HG02943 (cell line): Measurements from ENCODE around the gene ENOSF1.
A peak's percentile ranks its signal among the peaks of the same experiment; 100 is the strongest.

Experiments used
- ATAC-seq: cut with Tn5 transposase; IDR thresholded peaks from one replicate; pipeline ENCODE4 v1.9.1; 2021; ENCODE audit warnings: mild to moderate bottlenecking, low read depth, moderate library complexity; ENCODE audit not compliant: unreplicated experiment

The ENOSF1 gene

DNA sequence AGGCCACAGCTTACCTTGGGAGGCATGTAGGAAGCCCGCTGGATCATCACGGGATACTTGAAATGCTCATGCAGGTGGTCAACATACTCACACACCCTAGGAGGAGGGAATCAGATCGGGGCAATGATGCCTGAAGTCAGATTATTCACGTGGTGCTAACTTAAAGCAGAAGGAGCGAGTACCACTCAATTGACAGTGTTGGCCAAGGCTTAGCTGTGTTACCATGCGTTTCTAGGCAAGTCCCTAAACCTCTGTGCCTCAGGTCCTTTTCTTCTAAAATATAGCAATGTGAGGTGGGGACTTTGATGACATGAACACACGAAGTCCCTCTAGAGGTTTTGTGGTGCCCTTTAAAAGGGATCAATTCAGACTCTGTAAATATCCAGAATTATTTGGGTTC lies 37.1 kb downstream of the ENOSF1 start:
- no peak for ATAC-seq

DNA sequence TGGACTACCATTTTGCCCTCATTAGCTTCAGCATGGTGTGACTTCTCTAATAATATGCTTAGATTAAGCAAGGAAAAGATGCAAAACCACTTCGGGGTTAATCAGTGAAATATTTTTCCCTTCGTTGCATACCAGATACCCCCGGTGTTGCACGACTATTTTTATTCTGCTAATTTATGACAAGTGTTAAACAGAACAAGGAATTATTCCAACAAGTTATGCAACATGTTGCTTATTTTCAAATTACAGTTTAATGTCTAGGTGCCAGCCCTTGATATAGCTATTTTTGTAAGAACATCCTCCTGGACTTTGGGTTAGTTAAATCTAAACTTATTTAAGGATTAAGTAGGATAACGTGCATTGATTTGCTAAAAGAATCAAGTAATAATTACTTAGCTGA lies 38.7 kb downstream of the ENOSF1 start:
- ATAC-seq = no peak

DNA sequence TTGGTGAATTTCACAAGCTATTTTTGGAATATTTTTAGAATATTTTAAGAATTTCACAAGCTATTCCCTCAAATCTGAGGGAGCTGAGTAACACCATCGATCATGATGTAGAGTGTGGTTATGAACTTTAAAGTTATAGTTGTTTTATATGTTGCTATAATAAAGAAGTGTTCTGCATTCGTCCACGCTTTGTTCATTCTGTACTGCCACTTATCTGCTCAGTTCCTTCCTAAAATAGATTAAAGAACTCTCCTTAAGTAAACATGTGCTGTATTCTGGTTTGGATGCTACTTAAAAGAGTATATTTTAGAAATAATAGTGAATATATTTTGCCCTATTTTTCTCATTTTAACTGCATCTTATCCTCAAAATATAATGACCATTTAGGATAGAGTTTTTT lies 39.1 kb downstream of the ENOSF1 start:
- ATAC-seq = no peak

DNA sequence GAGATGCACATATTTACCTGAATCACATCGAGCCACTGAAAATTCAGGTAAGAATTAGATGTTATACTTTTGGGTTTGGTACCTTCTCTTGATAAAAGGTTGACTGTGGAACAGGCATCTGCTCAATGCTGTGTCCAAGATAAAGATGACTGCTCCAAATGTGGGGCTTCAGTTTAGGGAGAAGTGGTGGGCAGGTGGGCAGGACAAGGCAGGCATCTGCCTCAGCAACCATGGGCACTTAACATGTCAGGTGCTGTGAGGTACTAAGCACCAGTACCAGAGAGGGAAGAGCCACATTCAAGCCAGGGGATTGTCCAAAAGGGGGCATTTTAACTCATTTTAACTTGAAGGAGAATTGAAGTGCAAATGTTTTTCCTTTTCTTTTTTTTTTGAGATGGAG lies 41.0 kb downstream of the ENOSF1 start:
- ATAC-seq = no peak

DNA sequence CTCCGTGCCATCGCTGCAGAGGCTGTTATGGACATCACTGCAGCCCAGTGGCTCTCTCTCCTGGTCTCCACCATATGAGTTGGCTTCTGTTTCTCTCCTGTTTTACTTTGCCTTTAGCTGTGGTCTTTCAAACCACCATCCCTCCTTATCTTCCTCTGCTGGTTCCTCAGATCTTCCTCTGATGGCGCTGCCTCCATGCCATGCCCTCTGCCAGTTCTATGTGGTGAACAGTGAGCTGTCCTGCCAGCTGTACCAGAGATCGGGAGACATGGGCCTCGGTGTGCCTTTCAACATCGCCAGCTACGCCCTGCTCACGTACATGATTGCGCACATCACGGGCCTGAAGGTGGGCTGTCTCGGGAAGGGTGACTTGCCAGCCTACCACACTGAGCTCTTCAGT lies 41.9 kb downstream of the ENOSF1 start:
- ATAC-seq = no peak

GRCh38 chr18:669077-669476 lies 43.4 kb downstream of the ENOSF1 start:
- ATAC-seq = no peak

DNA sequence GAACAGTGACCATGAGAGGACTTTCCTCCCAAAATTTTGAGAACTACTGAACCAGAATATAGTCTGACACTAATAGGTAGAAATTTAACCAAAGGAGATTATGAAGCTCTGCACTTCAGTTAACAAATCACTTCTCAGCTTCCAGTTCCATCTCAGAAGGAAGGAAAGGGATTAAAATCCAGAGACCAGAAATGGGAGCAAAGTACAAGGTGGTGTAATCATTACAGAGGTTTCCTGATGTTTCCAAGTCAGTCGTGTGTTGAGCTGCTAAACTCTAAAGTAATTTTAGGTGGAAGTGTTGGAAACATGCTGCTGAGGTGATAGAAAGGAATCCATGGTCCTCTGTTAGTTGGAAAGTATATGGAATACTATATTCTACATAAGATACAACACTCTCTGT lies 44.2 kb downstream of the ENOSF1 start:
- no peak for ATAC-seq

DNA sequence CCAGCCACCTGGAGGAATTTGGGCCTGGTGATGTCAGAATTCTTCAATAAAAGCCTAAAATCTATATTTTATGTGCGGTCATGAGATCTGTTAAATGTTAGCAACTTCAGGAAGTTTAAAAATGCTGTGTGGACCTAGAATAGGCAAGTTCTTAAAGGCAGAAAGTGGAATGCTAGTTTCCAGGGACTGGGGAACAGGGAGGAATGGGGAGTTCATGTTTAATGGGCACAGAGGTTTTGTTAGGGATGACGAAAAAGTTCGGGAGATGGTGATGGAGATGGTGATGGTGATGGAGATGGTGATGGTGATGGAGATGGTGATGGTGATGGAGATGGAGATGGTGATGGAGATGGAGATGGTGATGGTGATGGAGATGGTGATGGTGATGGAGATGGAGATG lies 45.8 kb downstream of the ENOSF1 start:
- ATAC-seq = no peak

- ATAC-seq = no peak
Observed at GRCh38 chr18:666177-666576, 46.3 kb downstream of the ENOSF1 start.

DNA sequence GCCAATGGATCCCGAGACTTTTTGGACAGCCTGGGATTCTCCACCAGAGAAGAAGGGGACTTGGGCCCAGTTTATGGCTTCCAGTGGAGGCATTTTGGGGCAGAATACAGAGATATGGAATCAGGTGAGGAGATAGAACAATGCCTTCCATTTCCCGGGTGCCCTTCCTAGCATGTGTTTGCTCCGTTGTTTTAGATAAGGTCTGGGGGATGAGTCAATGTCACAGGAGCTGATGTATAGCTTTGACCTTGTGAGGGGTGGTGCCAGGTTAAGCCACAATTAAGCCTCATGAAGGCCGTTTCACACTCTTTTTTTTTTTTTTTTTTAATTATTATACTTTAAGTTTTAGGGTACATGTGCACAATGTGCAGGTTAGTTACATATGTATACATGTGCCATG lies 50.2 kb downstream of the ENOSF1 start:
- no peak for ATAC-seq

- no peak for ATAC-seq
Observed at GRCh38 chr18:659597-659996, 52.8 kb downstream of the ENOSF1 start.

DNA sequence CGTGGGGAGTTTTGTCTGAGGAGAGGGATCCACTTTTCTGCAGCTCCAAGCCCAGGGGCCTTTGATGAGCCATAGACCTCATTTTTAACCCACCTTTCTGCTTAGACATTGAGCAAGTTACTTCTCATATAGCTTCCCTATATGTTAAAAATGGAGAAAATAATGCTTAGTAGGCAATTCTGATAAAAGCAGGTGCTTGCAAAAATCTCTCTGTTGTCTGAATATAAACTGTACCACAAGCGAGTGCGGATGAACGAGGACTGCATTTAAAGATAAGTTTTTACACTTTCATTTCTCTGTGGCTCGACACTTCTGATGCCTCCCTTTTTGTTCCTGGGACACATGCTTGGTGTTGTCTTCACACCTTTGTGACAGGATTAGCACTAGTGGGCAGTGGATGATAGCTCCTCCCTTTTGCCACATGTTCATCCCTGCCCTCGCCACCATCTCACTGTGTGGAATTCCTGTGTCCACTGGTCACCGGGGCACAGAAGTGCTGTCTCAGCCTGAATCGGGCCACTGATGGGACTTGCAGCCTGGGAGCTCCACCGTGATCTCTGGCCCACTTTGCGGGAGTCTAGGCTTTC lies 53.4 kb downstream of the ENOSF1 start:
- no peak for ATAC-seq

GRCh38 chr18:658001-658946 lies 54.2 kb downstream of the ENOSF1 start:
- peak; percentile 58 for ATAC-seq

DNA sequence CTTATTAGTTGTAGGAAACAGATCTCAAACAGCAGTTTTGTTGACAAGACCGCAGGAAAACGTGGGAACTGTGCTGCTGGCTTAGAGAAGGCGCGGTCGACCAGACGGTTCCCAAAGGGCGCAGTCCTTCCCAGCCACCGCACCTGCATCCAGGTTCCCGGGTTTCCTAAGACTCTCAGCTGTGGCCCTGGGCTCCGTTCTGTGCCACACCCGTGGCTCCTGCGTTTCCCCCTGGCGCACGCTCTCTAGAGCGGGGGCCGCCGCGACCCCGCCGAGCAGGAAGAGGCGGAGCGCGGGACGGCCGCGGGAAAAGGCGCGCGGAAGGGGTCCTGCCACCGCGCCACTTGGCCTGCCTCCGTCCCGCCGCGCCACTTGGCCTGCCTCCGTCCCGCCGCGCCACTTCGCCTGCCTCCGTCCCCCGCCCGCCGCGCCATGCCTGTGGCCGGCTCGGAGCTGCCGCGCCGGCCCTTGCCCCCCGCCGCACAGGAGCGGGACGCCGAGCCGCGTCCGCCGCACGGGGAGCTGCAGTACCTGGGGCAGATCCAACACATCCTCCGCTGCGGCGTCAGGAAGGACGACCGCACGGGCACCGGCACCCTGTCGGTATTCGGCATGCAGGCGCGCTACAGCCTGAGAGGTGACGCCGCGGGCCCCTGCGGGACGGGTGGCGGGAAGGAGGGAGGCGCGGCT lies 55.0 kb downstream of the ENOSF1 start, which contains the start of gene TYMS:
TSS of gene TYMS (plus strand) at position 343 of the 690 bp plus-strand sequence. CDS start at position 433, 90 bp downstream.
- ATAC-seq = peak; percentile 49

GRCh38 chr18:655445-655844 lies 57.0 kb downstream of the ENOSF1 start:
- ATAC-seq = no peak

DNA sequence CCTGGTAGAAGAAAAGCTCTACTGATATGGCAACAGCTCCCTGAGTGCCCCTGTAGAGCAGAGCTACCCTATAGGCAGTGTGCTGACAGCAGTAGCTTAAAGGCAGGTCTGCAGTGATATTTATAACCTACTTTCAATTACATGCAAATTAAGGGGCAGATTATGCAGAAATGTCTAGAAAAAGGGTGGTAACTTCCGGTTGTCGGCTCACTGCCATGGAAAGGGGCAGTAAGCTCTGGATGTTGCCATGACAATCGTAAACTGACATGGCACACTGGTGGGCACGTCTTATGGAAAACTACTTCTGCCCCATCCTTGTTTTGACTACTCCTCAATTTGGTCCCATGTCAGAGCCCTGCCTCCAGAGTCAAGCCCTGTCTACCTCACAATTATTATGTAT lies 57.8 kb downstream of the ENOSF1 start:
- no peak for ATAC-seq

- no peak for ATAC-seq
Observed at GRCh38 chr18:653512-653911, 58.9 kb downstream of the ENOSF1 start.

GRCh38 chr18:652131-652530 lies 60.3 kb downstream of the ENOSF1 start:
- ATAC-seq = no peak

- ATAC-seq = peak; percentile 94
Observed at GRCh38 chr18:650428-650858, 62.0 kb downstream of the ENOSF1 start.

DNA sequence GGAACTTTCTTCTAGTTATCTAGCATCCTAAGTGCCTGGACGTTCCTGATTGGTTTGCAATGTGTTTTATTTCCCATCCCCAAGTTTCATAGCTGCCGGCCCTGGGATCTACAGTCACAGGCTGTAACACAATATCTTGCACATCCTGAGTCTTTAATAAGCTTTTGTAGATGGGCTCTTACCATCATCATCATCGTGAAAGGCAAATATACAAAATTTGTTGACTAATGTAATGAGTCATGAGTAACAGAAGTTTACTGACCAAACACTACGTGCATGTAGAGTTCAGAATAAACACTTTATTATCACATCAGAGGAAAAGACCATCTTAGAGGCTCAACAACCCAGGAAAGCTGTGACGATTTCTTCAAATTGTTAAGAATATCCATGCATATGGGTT lies 63.1 kb downstream of the ENOSF1 start:
- ATAC-seq = no peak

- ATAC-seq = no peak
Observed at GRCh38 chr18:647304-647703, 65.1 kb downstream of the ENOSF1 start.
